ENCODE measurements around the gene LMLN. TPM values are rescaled to one million over a fixed set of nuclear protein-coding genes. Genes with fewer than 3 reads are reported as not detected.

LMLN gene
- total and polyA plus RNA-seq, 8 donors, result 0.15 to 13.8 (median 2.0) TPM

GRCh38 chr3:197970588-197970987 lies 10.6 kb downstream of the LMLN start:
- no peak overlapping the region for H3K4me3 ChIP-seq
- intact Hi-C loops (cut with DNase I; ENCODE audit: low total_unique reads), result no loop called here
- H3K27ac ChIP-seq, result no peak overlapping the region
- peaks cover 0 to 10% (median 3%) of the 10 kb centered on the region in 4 donors for H3K36me3 ChIP-seq
- peaks cover 0 to 22% (median 6%) of the 10 kb centered on the region in 4 donors for H3K9me3 ChIP-seq
- H3K4me1 ChIP-seq, result no peaks in the 10 kb centered on the region
- H3K27me3 ChIP-seq, result no peaks in the 10 kb centered on the region
- no peak for TF ChIP-seq POLR2AphosphoS5 (IDR thresholded peaks at IDR 0.05)
- TF ChIP-seq POLR2A (IDR thresholded peaks at IDR 0.05), result no peak
- TF ChIP-seq EP300 (IDR thresholded peaks at IDR 0.05), result no peak
- TF ChIP-seq CTCF (IDR thresholded peaks at IDR 0.05), result no peak
- DNase-seq, result no peak
- 37 to 64% (median 44%) methylated on average over 3 of the region's 3 CpGs for WGBS, 5 donors

GRCh38 chr3:197974016-197974415 lies 14.0 kb downstream of the LMLN start:
- H3K27ac ChIP-seq, result no peak overlapping the region
- no peaks in the 10 kb centered on the region for H3K4me1 ChIP-seq
- intact Hi-C loops (cut with DNase I; ENCODE audit: low total_unique reads), result no loop called here
- no peak for TF ChIP-seq POLR2AphosphoS5 (IDR thresholded peaks at IDR 0.05)
- no peak for TF ChIP-seq POLR2A (IDR thresholded peaks at IDR 0.05)
- no peak for TF ChIP-seq EP300 (IDR thresholded peaks at IDR 0.05)
- TF ChIP-seq CTCF (IDR thresholded peaks at IDR 0.05), result no peak
- DNase-seq, result no peak
- no peak overlapping the region for H3K4me3 ChIP-seq
- peaks cover 0 to 7% (median 0%) of the 10 kb centered on the region in 4 donors for H3K9me3 ChIP-seq
- H3K36me3 ChIP-seq, result peaks cover 4 to 36% (median 22%) of the 10 kb centered on the region in 4 donors
- H3K27me3 ChIP-seq, result no peaks in the 10 kb centered on the region
- 77 to 90% (median 86%) methylated on average over 1 of the region's 1 CpG for WGBS, 5 donors

GRCh38 chr3:197975311-197975710 lies 15.3 kb downstream of the LMLN start:
- Histone ChIP-seq H3K4me3 (no peak overlapping the region), H3K27me3 (no peaks in the 10 kb centered on the region), H3K4me1 (no peaks in the 10 kb centered on the region), H3K36me3 (peaks cover 4 to 39% (median 25%) of the 10 kb centered on the region in 4 donors), H3K27ac (no peak overlapping the region), H3K9me3 (peaks cover 0 to 7% (median 0%) of the 10 kb centered on the region in 4 donors)
- intact Hi-C loops (cut with DNase I; ENCODE audit: low total_unique reads), result no loop called here
- WGBS, 5 donors, result 95 to 99% (median 99%) methylated on average over 8 of the region's 8 CpGs
- TF ChIP-seq POLR2A (IDR thresholded peaks at IDR 0.05), result no peak
- no peak for TF ChIP-seq CTCF (IDR thresholded peaks at IDR 0.05)
- TF ChIP-seq EP300 (IDR thresholded peaks at IDR 0.05), result no peak
- TF ChIP-seq POLR2AphosphoS5 (IDR thresholded peaks at IDR 0.05), result no peak
- no peak for DNase-seq

- TF ChIP-seq EP300 (IDR thresholded peaks at IDR 0.05), result no peak
- no peak for TF ChIP-seq POLR2A (IDR thresholded peaks at IDR 0.05)
Measured at GRCh38 chr3:197983076-197983475, 23.1 kb downstream of the LMLN start.

GRCh38 chr3:197989651-197990050 lies 29.6 kb downstream of the LMLN start:
- no peak for TF ChIP-seq POLR2AphosphoS5 (IDR thresholded peaks at IDR 0.05)
- no peak for TF ChIP-seq CTCF (IDR thresholded peaks at IDR 0.05)
- no peak for TF ChIP-seq EP300 (IDR thresholded peaks at IDR 0.05)
- TF ChIP-seq POLR2A (IDR thresholded peaks at IDR 0.05), result no peak
- peak in 1 of 2 donors; percentile 9 for DNase-seq

More at GRCh38 chr3:197983076-197983475, 23.1 kb downstream of the LMLN start:
- Histone ChIP-seq H3K4me3 (no peak overlapping the region), H3K27me3 (no peaks in the 10 kb centered on the region), H3K4me1 (no peaks in the 10 kb centered on the region), H3K36me3 (peaks cover 0 to 49% (median 36%) of the 10 kb centered on the region in 4 donors), H3K9me3 (no peaks in the 10 kb centered on the region), H3K27ac (no peak overlapping the region)
- intact Hi-C loops (cut with DNase I; ENCODE audit: low total_unique reads), result no loop called here
- DNase-seq, result no peak
- WGBS, 5 donors, result 83 to 100% (median 96%) methylated on average over 1 of the region's 1 CpG

More at GRCh38 chr3:197989651-197990050, 29.6 kb downstream of the LMLN start:
- no peaks in the 10 kb centered on the region for H3K9me3 ChIP-seq
- no peaks in the 10 kb centered on the region for H3K27me3 ChIP-seq
- H3K4me3 ChIP-seq, result no peak overlapping the region
- H3K27ac ChIP-seq, result no peak overlapping the region
- H3K36me3 ChIP-seq, result peaks cover 0 to 38% (median 27%) of the 10 kb centered on the region in 4 donors
- WGBS, 5 donors, result 75 to 86% (median 79%) methylated on average over 4 of the region's 4 CpGs
- no peaks in the 10 kb centered on the region for H3K4me1 ChIP-seq
- intact Hi-C loops (cut with DNase I; ENCODE audit: low total_unique reads), result no loop called here
